HCT116 (cell line): ENCODE results near the gene JPH3. TPM values are rescaled to one million over a fixed set of nuclear protein-coding genes. Genes with fewer than 3 reads are reported as not detected.

Experiments used
- ATAC-seq: fragments of 200-7000 bp; cut with Tn5 transposase; 2 replicates; pipeline ENCODE4 v1.9.1; 2020; ENCODE audit warnings: mild to moderate bottlenecking, moderate library complexity
- BruUV-seq: library from RNA; stranded (reverse); fragments of 400-500 nt; replicated peaks from 2 replicates; lab custom pipeline; 2021; lab: Mats Ljungman, UMichigan
- CTCF ChIA-PET: fragments of 300-600 bp; sonication (Branson Sonifier 250); formaldehyde crosslinking; loops from one replicate; lab custom pipeline; 2021; ENCODE audit warnings: antibody characterized with exemption; lab: Charles Lee
- POLR2A ChIA-PET: fragments of 300-600, 350-600 bp; sonication (Branson Sonifier 250); formaldehyde crosslinking; loops from one replicate; lab custom pipeline; 2021; ENCODE audit warnings: antibody characterized with exemption; lab: Charles Lee
- RAD21 ChIA-PET, 2 experiments: fragments of 300-600 bp; sonication (Branson Sonifier 250); formaldehyde crosslinking; loops; one replicate each; lab custom pipeline; 2023; ENCODE audit warnings: low total read pairs in 2 of 2; ENCODE audit not compliant: uncharacterized antibody in 2 of 2, unreplicated experiment in 2 of 2, low non-redundant PET in 1 of 2; lab: Charles Lee
- DNase-seq: peaks from one replicate; pipeline ENCODE4 v3.0.0-alpha.2; 2010; ENCODE audit warnings: low read depth, low spot score
- H2AFZ ChIP-seq: fragments of 200-600 bp; shearing (Covaris generic), sonication (generic); 2 replicates; pipeline ENCODE4 v1.6.1; 2017; ENCODE audit warnings: low read depth, mixed run types, mixed read lengths, antibody characterized with exemption, low read length; ENCODE audit not compliant: poor library complexity, severe bottlenecking
- H3K27ac ChIP-seq: 2 replicates; pipeline ENCODE4 v1.5.1; 2012; ENCODE audit warnings: low read depth, low read length
- H3K27me3 ChIP-seq: fragments of 200-600 bp; sonication (generic); 2 replicates; pipeline ENCODE4 v1.6.1; 2016; ENCODE audit warnings: mixed run types, low read length, mixed read lengths; ENCODE audit not compliant: insufficient read depth
- H3K36me3 ChIP-seq, 2 experiments: fragments of 200-500 bp in 1 of 2; fragments of 200-600 bp in 1 of 2; sonication (Bioruptor generic) in 1 of 2; sonication (generic) in 1 of 2; 2 replicates each; pipeline versions ENCODE4 v1.5.1 to v1.6.1; 2014 to 2016; ENCODE audit warnings: low read length in 2 of 2, inconsistent platforms in 1 of 2, mixed read lengths in 1 of 2, mixed run types in 1 of 2; ENCODE audit not compliant: insufficient read depth in 2 of 2, control insufficient read depth in 1 of 2
- H3K4me1 ChIP-seq, 2 experiments: fragments of 200-600 bp in 1 of 2; sonication (generic) in 1 of 2; 2 replicates each; pipeline versions ENCODE4 v1.5.1 to v1.6.1; 2012 to 2017; ENCODE audit warnings: low read length in 2 of 2, inconsistent platforms in 1 of 2, mild to moderate bottlenecking in 1 of 2, mixed read lengths in 1 of 2, mixed run types in 1 of 2, moderate library complexity in 1 of 2; ENCODE audit not compliant: insufficient read depth in 2 of 2, control insufficient read depth in 1 of 2
- H3K4me2 ChIP-seq: fragments of 200-600 bp; sonication (generic); 2 replicates; pipeline ENCODE4 v1.6.1; 2017; ENCODE audit warnings: mixed run types, low read length, mixed read lengths
- H3K4me3 ChIP-seq, 2 experiments: fragments of 200-600 bp in 1 of 2; sonication (generic) in 1 of 2; replicated peaks in 1 of 2; 2 replicates each; pipeline ENCODE4 v1.5.1; 2011 to 2016; ENCODE audit warnings: low read length in 2 of 2, control low read depth in 1 of 2, low read depth in 1 of 2, mild to moderate bottlenecking in 1 of 2, mixed read lengths in 1 of 2, mixed run types in 1 of 2
- H3K79me2 ChIP-seq: fragments of 200-600 bp; sonication (generic); 2 replicates; pipeline ENCODE4 v1.6.1; 2017; ENCODE audit warnings: mild to moderate bottlenecking, mixed run types, low read length, moderate library complexity, mixed read lengths; ENCODE audit not compliant: insufficient read depth
- H3K9ac ChIP-seq: fragments of 200-600 bp; sonication (generic); 2 replicates; pipeline ENCODE4 v1.6.1; 2016; ENCODE audit warnings: low read length, mixed read lengths
- H3K9me2 ChIP-seq: fragments of 200-600 bp; sonication (generic), shearing (Covaris generic); 2 replicates; pipeline ENCODE4 v1.6.1; 2017; ENCODE audit warnings: mixed run types, mild to moderate bottlenecking, moderate library complexity; ENCODE audit not compliant: insufficient read depth
- H3K9me3 ChIP-seq, 2 experiments: fragments of 200-500 bp in 1 of 2; fragments of 200-600 bp in 1 of 2; sonication (Bioruptor generic) in 1 of 2; sonication (generic) in 1 of 2; 2 replicates each; pipeline ENCODE4 v1.6.1; 2014 to 2017; ENCODE audit warnings: low read length in 2 of 2, mixed read lengths in 2 of 2, inconsistent platforms in 1 of 2, low read depth in 1 of 2, mild to moderate bottlenecking in 1 of 2, mixed run types in 1 of 2, moderate library complexity in 1 of 2; ENCODE audit not compliant: control insufficient read depth in 1 of 2, insufficient read depth in 1 of 2
- H4K20me1 ChIP-seq: fragments of 200-600 bp; sonication (generic), shearing (Covaris generic); 2 replicates; pipeline ENCODE4 v1.6.1; 2017; ENCODE audit warnings: mixed run types, mild to moderate bottlenecking, moderate library complexity; ENCODE audit not compliant: insufficient read depth
- ATF3 ChIP-seq: IDR thresholded peaks from 2 replicates; pipeline ENCODE4 v1.6.1; 2012
- CTCF ChIP-seq, 3 experiments: fragments of 200-600 bp in 1 of 3; sonication (generic) in 1 of 3; IDR thresholded peaks in 2 of 3; conservative IDR thresholded peaks in 1 of 3; 2 replicates each; pipeline ENCODE4 v1.5.1; 2012 to 2017; ENCODE audit warnings: low read depth in 2 of 3, low read length in 2 of 3, antibody characterized with exemption in 1 of 3, borderline replicate concordance in 1 of 3, control low read depth in 1 of 3, mild to moderate bottlenecking in 1 of 3, mixed read lengths in 1 of 3, mixed run types in 1 of 3, moderate library complexity in 1 of 3; ENCODE audit not compliant: insufficient read depth in 1 of 3
- EZH2 ChIP-seq: fragments of 200-600 bp; sonication (generic); IDR thresholded peaks from 2 replicates; pipeline ENCODE4 v1.6.1; 2017; ENCODE audit warnings: antibody characterized with exemption, mixed run types
- EZH2phosphoT487 ChIP-seq: fragments of 200-600 bp; IDR thresholded peaks from 2 replicates; pipeline ENCODE4 v1.6.1; 2018; ENCODE audit warnings: antibody characterized with exemption, borderline replicate concordance
- JUND ChIP-seq: IDR thresholded peaks from 2 replicates; pipeline ENCODE4 v1.6.1; 2012
- POLR2A ChIP-seq: IDR thresholded peaks from 2 replicates; pipeline ENCODE4 v1.7.0; 2011; ENCODE audit warnings: borderline replicate concordance; ENCODE audit not compliant: insufficient read depth, insufficient read length; ENCODE audit errors: extremely low read depth
- POLR2AphosphoS5 ChIP-seq: IDR thresholded peaks from 2 replicates; pipeline ENCODE4 v1.6.1; 2011; ENCODE audit warnings: mild to moderate bottlenecking, low read depth, low read length, moderate library complexity
- REST ChIP-seq: IDR thresholded peaks from 2 replicates; pipeline ENCODE4 v1.6.1; 2012; ENCODE audit warnings: low read depth
- SIN3A ChIP-seq: IDR thresholded peaks from 2 replicates; pipeline ENCODE4 v1.6.1; 2012; ENCODE audit warnings: low read depth
- SP1 ChIP-seq: IDR thresholded peaks from 2 replicates; pipeline ENCODE4 v1.6.1; 2012; ENCODE audit warnings: low read depth
- SRF ChIP-seq: IDR thresholded peaks from 2 replicates; pipeline ENCODE4 v1.6.1; 2012; ENCODE audit warnings: low read depth
- TCF7L2 ChIP-seq: IDR thresholded peaks from 2 replicates; pipeline ENCODE4 v1.7.0; 2011; ENCODE audit warnings: borderline replicate concordance, inconsistent platforms; ENCODE audit not compliant: insufficient read depth, insufficient read length; ENCODE audit errors: extremely low read depth
- YY1 ChIP-seq: IDR thresholded peaks from 2 replicates; pipeline ENCODE4 v1.6.1; 2011; ENCODE audit warnings: low read length, low read depth, moderate library complexity, mild to moderate bottlenecking; ENCODE audit not compliant: insufficient replicate concordance; ENCODE audit errors: extremely low read depth
- ZBTB33 ChIP-seq: IDR thresholded peaks from 2 replicates; pipeline ENCODE4 v1.6.1; 2011; ENCODE audit warnings: mild to moderate bottlenecking, low read length, moderate library complexity; ENCODE audit not compliant: insufficient replicate concordance; ENCODE audit errors: extremely low read depth
- ZFX ChIP-seq: fragments of 450-650 bp; IDR thresholded peaks from 2 replicates; pipeline ENCODE4 v1.6.1; 2017
- ZNF274 ChIP-seq: fragments of 200-500 bp; sonication (Bioruptor generic); IDR thresholded peaks from 2 replicates; pipeline ENCODE4 v1.6.1; 2014; ENCODE audit warnings: mild to moderate bottlenecking, low read depth, low read length, inconsistent platforms
- intact Hi-C: fragments of 100-400 bp; cut with micrococcal nuclease; formaldehyde crosslinking; loops from 2 replicates; pipeline ENCODE4 v1.10.0; 2022
- total RNA-seq: library from RNA; stranded (reverse); gene quantifications from one replicate; pipeline ENCODE4 v1.2.1, GENCODE V29; 2021; ENCODE audit not compliant: unreplicated experiment

Gene JPH3
- total RNA-seq, 1 experiment from 2014 or later = 0.10 TPM

DNA sequence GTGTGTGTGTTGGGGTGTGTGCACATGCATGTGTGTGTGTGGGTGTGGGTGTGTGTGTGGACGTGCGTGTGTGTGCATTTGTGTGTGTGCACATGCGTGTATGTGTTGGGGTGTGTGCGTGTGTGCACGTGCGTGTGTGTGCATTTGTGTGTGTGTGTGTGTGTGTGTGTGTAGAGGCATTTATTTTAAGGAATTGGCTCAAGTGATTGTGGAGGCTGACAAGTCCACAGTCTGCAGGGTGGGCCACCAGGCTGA is 37.9 kb upstream of the JPH3 start:
- Histone ChIP-seq H3K79me2 (no peaks in the 10 kb centered on the region), H3K36me3 (no peaks in the 10 kb centered on the region), H3K9me2 (no peaks in the 10 kb centered on the region), H3K9me3 (no peaks in the 10 kb centered on the region; a peak in 1 of 4 replicates), H3K4me1 (peaks cover 4 to 13% of the 10 kb centered on the region in 2 experiments; a peak in 3 of 4 replicates), H3K27ac (no peak overlapping the region), H3K4me3 (no peak overlapping the region), H2AFZ (no peak overlapping the region), H3K27me3 (no peaks in the 10 kb centered on the region), H3K9ac (no peak overlapping the region), H4K20me1 (no peaks in the 10 kb centered on the region), H3K4me2 (no peak overlapping the region)
- ChIA-PET POLR2A (no interaction called here), CTCF (no interaction called here), RAD21 (no interaction called here)
- no peak for ATAC-seq
- TF ChIP-seq POLR2AphosphoS5 (no peak), CTCF (IDR thresholded peaks at IDR 0.05 in 2 of 3, conservative IDR thresholded peaks at IDR 0.05 in 1 of 3; ENCODE audit: borderline replicate concordance in 1 of 3, insufficient read depth in 1 of 3, low read depth in 2 of 3, low read length in 2 of 3) (no peak), EZH2 (no peak), TCF7L2 (no peak), ZBTB33 (no peak), YY1 (no peak), SIN3A (no peak), EZH2phosphoT487 (no peak), SRF (no peak), ZNF274 (no peak), POLR2A (no peak), ATF3 (no peak), SP1 (no peak), JUND (no peak), REST (no peak), ZFX (no peak)
- intact Hi-C loops = no loop called here
- BruUV-seq = no TSS peak
- DNase-seq = no peak
